Activated CD8-positive, alpha-beta T cell treated with anti-CD3 and anti-CD28 coated beads for 36 hours (primary cell): ENCODE results near the gene PDE4B. TPM values are rescaled to one million over a fixed set of nuclear protein-coding genes. Genes with fewer than 3 reads are reported as not detected.

ENCODE experiments used
- ATAC-seq: fragments of 200-7000 bp; cut with Tn5 transposase; one replicate; pipeline ENCODE4 v1.10.0; 2021; ENCODE audit warnings: mild to moderate bottlenecking, moderate library complexity
- CTCF ChIA-PET: fragments of 350-600 bp; sonication (Branson Sonifier 250); formaldehyde crosslinking; loops from one replicate; lab custom pipeline; 2021; ENCODE audit warnings: antibody characterized with exemption; lab: Charles Lee
- POLR2A ChIA-PET: fragments of 350-600 bp; sonication (Branson Sonifier 250); formaldehyde crosslinking; loops from one replicate; lab custom pipeline; 2021; ENCODE audit warnings: antibody characterized with exemption; lab: Charles Lee
- DNase-seq: peaks from one replicate; pipeline ENCODE4 v3.0.0-alpha.2; 2020
- H3K27ac Mint-ChIP-seq: one replicate; pipeline ENCODE4 v1.8.0; 2021; ENCODE audit warnings: mild to moderate bottlenecking, mixed read lengths
- H3K27me3 Mint-ChIP-seq: one replicate; pipeline ENCODE4 v1.8.0; 2021; ENCODE audit warnings: mixed read lengths
- H3K36me3 Mint-ChIP-seq: one replicate; pipeline ENCODE4 v1.8.0; 2021; ENCODE audit warnings: low read depth, mixed read lengths
- H3K4me1 Mint-ChIP-seq: one replicate; pipeline ENCODE4 v1.8.0; 2021; ENCODE audit warnings: low read depth, mixed read lengths
- H3K4me3 Mint-ChIP-seq: one replicate; pipeline ENCODE4 v1.8.0; 2021; ENCODE audit warnings: mild to moderate bottlenecking, moderate library complexity, mixed read lengths
- H3K9me3 Mint-ChIP-seq: one replicate; pipeline ENCODE4 v1.8.0; 2021; ENCODE audit warnings: mixed read lengths
- CTCF ChIP-seq: fragments of 200-600 bp; IDR thresholded peaks from one replicate; pipeline ENCODE4 v1.8.0; 2022; ENCODE audit warnings: antibody characterized with exemption, mild to moderate bottlenecking
- intact Hi-C: fragments of 100-400 bp; cut with micrococcal nuclease; formaldehyde crosslinking; loops from one replicate; pipeline ENCODE4 v1.10.0; 2022
- total RNA-seq, 2 experiments: library from RNA; stranded (reverse); gene quantifications; one replicate each; pipeline ENCODE4 v1.2.3, GENCODE V29; 2021

Gene PDE4B
- total RNA-seq, 2 experiments from 2014 or later = 32.4 to 33.1 TPM

DNA sequence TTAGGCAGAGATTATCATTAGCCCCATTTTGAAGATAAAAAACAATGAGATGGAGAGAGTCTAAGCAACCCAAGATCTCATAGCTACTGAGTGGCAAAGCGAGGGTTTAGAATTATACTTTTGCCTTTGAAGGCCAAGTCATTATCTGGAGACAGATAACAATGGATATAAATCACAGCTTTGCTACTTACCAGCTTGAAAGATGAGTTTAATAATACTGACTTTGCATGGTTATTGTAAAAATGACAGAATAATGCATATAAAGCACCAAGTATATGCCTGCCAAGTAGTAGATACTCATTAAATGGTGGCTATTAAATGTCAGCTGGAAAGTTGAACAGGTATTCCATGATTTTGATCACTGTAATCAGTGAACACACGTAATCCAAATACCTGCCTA is 499.6 kb downstream of the PDE4B start:
- Mint-ChIP-seq H3K4me1 (peaks cover 53% of the 10 kb centered on the region), H3K4me3 (no peak overlapping the region), H3K27me3 (no peaks in the 10 kb centered on the region), H3K27ac (no peak overlapping the region), H3K36me3 (no peaks in the 10 kb centered on the region), H3K9me3 (no peaks in the 10 kb centered on the region)
- intact Hi-C loops = no loop called here
- no peak for TF ChIP-seq CTCF
- ChIA-PET POLR2A (interaction anchor here (0.9 to 2.4 kb wide), 5 partner anchors 8 to 44 kb away, joined by 3 to 11 read pairs (median 4); no protein-coding TSS in a partner anchor), CTCF (interaction anchor here (1.3 to 1.9 kb wide), 2 partner anchors 10 to 25 kb away, joined by 3 to 6 read pairs; no protein-coding TSS in a partner anchor)
- DNase-seq (no peak), ATAC-seq (no peak)

GRCh38 chr1:66292944-66293343 is 500.2 kb downstream of the PDE4B start:
- intact Hi-C loops = no loop called here
- ATAC-seq = no peak
- no peak overlapping the region for H3K4me3 Mint-ChIP-seq

GRCh38 chr1:66294707-66295370 is 502.1 kb downstream of the PDE4B start:
- intact Hi-C loops = no loop called here
- H3K4me1 Mint-ChIP-seq = peaks cover 45% of the 10 kb centered on the region
- CTCF ChIA-PET = interaction anchor here (0.6 to 2.0 kb wide), 3 partner anchors 13 to 151 kb away, joined by 3 to 9 read pairs (median 4); no protein-coding TSS in a partner anchor
- peak; percentile 90 for ATAC-seq
- no peaks in the 10 kb centered on the region for H3K36me3 Mint-ChIP-seq
- peak; percentile 34 for DNase-seq
- no peaks in the 10 kb centered on the region for H3K9me3 Mint-ChIP-seq
- peak overlapping the region; percentile 86 for H3K27ac Mint-ChIP-seq
- TF ChIP-seq CTCF = no peak
- H3K4me3 Mint-ChIP-seq = no peak overlapping the region
- POLR2A ChIA-PET = interaction anchor here (0.8 kb wide), 1 partner anchor 12 kb away, joined by 3 read pairs; no protein-coding TSS in a partner anchor
- H3K27me3 Mint-ChIP-seq = no peaks in the 10 kb centered on the region

More at GRCh38 chr1:66292944-66293343, 500.2 kb downstream of the PDE4B start:
- CTCF ChIA-PET = interaction anchor here (1.9 to 2.0 kb wide), 2 partner anchors 11 to 153 kb away, joined by 6 to 9 read pairs; no protein-coding TSS in a partner anchor
- Mint-ChIP-seq H3K27me3 (no peaks in the 10 kb centered on the region), H3K36me3 (no peaks in the 10 kb centered on the region), H3K4me1 (peaks cover 52% of the 10 kb centered on the region), H3K9me3 (no peaks in the 10 kb centered on the region), H3K27ac (no peak overlapping the region)
- TF ChIP-seq CTCF = no peak
- POLR2A ChIA-PET = interaction anchor here (0.9 to 1.9 kb wide), 4 partner anchors 13 to 43 kb away, joined by 3 to 4 read pairs (median 4); no protein-coding TSS in a partner anchor
- no peak for DNase-seq

- no peaks in the 10 kb centered on the region for H3K36me3 Mint-ChIP-seq
- H3K27me3 Mint-ChIP-seq = no peaks in the 10 kb centered on the region
- TF ChIP-seq CTCF = no peak
- no peak overlapping the region for H3K27ac Mint-ChIP-seq
- ChIA-PET CTCF (interaction anchor here (1.9 kb wide), 1 partner anchor 14 kb away, joined by 4 read pairs; no protein-coding TSS in a partner anchor), POLR2A (interaction anchor here (0.8 kb wide), 1 partner anchor 13 kb away, joined by 3 read pairs; no protein-coding TSS in a partner anchor)
- no peaks in the 10 kb centered on the region for H3K9me3 Mint-ChIP-seq
- intact Hi-C loops = no loop called here
- H3K4me3 Mint-ChIP-seq = no peak overlapping the region
- DNase-seq (no peak), ATAC-seq (no peak)
- peaks cover 42% of the 10 kb centered on the region for H3K4me1 Mint-ChIP-seq
Observed at GRCh38 chr1:66295803-66296202, 503.1 kb downstream of the PDE4B start.

DNA sequence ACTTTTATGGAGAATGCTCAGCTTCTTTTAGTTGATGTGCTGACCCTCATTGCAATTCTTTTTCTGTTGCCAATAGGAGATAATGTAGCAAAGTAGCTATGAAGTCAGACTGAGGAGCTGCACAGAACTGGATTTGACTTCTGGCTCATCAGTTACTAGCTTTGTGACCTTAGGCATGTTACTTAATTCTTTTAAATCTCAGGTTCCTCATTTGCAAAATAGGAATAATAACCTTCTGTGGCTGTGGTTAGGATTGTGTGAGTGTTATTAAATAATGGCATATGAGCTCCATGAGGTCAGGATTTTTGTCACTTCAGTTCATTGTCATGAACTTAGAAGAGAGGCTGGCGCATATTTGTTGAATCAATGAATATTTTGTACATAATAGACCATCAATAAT is 503.7 kb downstream of the PDE4B start:
- ATAC-seq = no peak
- Mint-ChIP-seq H3K4me1 (peaks cover 42% of the 10 kb centered on the region), H3K36me3 (no peaks in the 10 kb centered on the region), H3K4me3 (no peak overlapping the region), H3K27ac (no peak overlapping the region), H3K27me3 (no peaks in the 10 kb centered on the region), H3K9me3 (no peaks in the 10 kb centered on the region)
- ChIA-PET POLR2A (no interaction called here), CTCF (no interaction called here)
- no peak for TF ChIP-seq CTCF
- DNase-seq = no peak
- intact Hi-C loops = no loop called here
